GM23338 (cell line): Measurements from ENCODE around the gene IL19.

Source experiments
- CREB1 ChIP-seq: fragments of 250-450 bp; sonication (Bioruptor Pico); IDR thresholded peaks from 2 replicates; pipeline ENCODE4 v1.5.0; 2020; ENCODE audit warnings: low read depth, mild to moderate bottlenecking, moderate library complexity
- EZH2 ChIP-seq: fragments of 200-600 bp; sonication (generic); IDR thresholded peaks from one replicate; pipeline ENCODE4 v1.8.0; 2017; ENCODE audit warnings: antibody characterized with exemption, mild to moderate bottlenecking, low read depth; ENCODE audit not compliant: unreplicated experiment
- NANOG ChIP-seq: IDR thresholded peaks from 2 replicates; pipeline ENCODE4 v1.6.1; 2016; ENCODE audit warnings: antibody characterized with exemption, borderline replicate concordance
- POLR2AphosphoS5 ChIP-seq: IDR thresholded peaks from 2 replicates; pipeline ENCODE4 v1.6.1; 2016; ENCODE audit warnings: antibody characterized with exemption, low read depth
- TF ChIP-seq, protein P1 (sequence below), 2 experiments: fragments of 200-600 bp in 1 of 2; sonication (generic) in 1 of 2; conservative IDR thresholded peaks; 2 replicates each; pipeline versions ENCODE4 v1.5.1 to v1.6.1; 2016 to 2017; ENCODE audit warnings: antibody characterized with exemption in 2 of 2, low read depth in 2 of 2, mild to moderate bottlenecking in 2 of 2, moderate library complexity in 1 of 2
- TF ChIP-seq, protein P2 (sequence below): IDR thresholded peaks from 2 replicates; pipeline ENCODE4 v1.6.1; 2016; ENCODE audit warnings: antibody characterized with exemption
- TF ChIP-seq, protein P3 (sequence below): IDR thresholded peaks from one replicate; pipeline ENCODE4 v1.6.1; 2018; ENCODE audit warnings: antibody characterized with exemption; ENCODE audit not compliant: unreplicated experiment

GRCh38 chr1:206784471-206784903 is 13.9 kb downstream of the IL19 start:
- TF ChIP-seq, protein P1, sequence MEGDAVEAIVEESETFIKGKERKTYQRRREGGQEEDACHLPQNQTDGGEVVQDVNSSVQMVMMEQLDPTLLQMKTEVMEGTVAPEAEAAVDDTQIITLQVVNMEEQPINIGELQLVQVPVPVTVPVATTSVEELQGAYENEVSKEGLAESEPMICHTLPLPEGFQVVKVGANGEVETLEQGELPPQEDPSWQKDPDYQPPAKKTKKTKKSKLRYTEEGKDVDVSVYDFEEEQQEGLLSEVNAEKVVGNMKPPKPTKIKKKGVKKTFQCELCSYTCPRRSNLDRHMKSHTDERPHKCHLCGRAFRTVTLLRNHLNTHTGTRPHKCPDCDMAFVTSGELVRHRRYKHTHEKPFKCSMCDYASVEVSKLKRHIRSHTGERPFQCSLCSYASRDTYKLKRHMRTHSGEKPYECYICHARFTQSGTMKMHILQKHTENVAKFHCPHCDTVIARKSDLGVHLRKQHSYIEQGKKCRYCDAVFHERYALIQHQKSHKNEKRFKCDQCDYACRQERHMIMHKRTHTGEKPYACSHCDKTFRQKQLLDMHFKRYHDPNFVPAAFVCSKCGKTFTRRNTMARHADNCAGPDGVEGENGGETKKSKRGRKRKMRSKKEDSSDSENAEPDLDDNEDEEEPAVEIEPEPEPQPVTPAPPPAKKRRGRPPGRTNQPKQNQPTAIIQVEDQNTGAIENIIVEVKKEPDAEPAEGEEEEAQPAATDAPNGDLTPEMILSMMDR (conservative IDR thresholded peaks at IDR 0.05; ENCODE audit: low read depth in 2 of 2), result no peak
- no peak for TF ChIP-seq EZH2
- TF ChIP-seq, protein P2, sequence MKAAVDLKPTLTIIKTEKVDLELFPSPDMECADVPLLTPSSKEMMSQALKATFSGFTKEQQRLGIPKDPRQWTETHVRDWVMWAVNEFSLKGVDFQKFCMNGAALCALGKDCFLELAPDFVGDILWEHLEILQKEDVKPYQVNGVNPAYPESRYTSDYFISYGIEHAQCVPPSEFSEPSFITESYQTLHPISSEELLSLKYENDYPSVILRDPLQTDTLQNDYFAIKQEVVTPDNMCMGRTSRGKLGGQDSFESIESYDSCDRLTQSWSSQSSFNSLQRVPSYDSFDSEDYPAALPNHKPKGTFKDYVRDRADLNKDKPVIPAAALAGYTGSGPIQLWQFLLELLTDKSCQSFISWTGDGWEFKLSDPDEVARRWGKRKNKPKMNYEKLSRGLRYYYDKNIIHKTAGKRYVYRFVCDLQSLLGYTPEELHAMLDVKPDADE, result no peak
- TF ChIP-seq, protein P3, sequence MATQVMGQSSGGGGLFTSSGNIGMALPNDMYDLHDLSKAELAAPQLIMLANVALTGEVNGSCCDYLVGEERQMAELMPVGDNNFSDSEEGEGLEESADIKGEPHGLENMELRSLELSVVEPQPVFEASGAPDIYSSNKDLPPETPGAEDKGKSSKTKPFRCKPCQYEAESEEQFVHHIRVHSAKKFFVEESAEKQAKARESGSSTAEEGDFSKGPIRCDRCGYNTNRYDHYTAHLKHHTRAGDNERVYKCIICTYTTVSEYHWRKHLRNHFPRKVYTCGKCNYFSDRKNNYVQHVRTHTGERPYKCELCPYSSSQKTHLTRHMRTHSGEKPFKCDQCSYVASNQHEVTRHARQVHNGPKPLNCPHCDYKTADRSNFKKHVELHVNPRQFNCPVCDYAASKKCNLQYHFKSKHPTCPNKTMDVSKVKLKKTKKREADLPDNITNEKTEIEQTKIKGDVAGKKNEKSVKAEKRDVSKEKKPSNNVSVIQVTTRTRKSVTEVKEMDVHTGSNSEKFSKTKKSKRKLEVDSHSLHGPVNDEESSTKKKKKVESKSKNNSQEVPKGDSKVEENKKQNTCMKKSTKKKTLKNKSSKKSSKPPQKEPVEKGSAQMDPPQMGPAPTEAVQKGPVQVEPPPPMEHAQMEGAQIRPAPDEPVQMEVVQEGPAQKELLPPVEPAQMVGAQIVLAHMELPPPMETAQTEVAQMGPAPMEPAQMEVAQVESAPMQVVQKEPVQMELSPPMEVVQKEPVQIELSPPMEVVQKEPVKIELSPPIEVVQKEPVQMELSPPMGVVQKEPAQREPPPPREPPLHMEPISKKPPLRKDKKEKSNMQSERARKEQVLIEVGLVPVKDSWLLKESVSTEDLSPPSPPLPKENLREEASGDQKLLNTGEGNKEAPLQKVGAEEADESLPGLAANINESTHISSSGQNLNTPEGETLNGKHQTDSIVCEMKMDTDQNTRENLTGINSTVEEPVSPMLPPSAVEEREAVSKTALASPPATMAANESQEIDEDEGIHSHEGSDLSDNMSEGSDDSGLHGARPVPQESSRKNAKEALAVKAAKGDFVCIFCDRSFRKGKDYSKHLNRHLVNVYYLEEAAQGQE, result no peak
- no peak for TF ChIP-seq CREB1
- TF ChIP-seq POLR2AphosphoS5, result no peak
- no peak for TF ChIP-seq NANOG
